CD4-positive, alpha-beta T cell (primary cell): ENCODE data around the gene BDKRB2. TPM values are rescaled to one million over a fixed set of nuclear protein-coding genes. Genes with fewer than 3 reads are reported as not detected.

Source experiments
- ATAC-seq: fragments of 200-7000 bp; cut with Tn5 transposase; one replicate; pipeline ENCODE4 v1.10.0; 2022; ENCODE audit warnings: mild to moderate bottlenecking; ENCODE audit not compliant: poor library complexity
- CTCF ChIA-PET: fragments of 350-600 bp; sonication (Branson Sonifier 250); formaldehyde crosslinking; loops from one replicate; lab custom pipeline; 2021; ENCODE audit warnings: antibody characterized with exemption, inconsistent platforms; lab: Charles Lee
- POLR2A ChIA-PET: fragments of 350-600 bp; sonication (Branson Sonifier 250); formaldehyde crosslinking; loops from one replicate; lab custom pipeline; 2021; ENCODE audit warnings: antibody characterized with exemption, inconsistent platforms; lab: Charles Lee
- DNase-seq, 14 experiments: peaks; one replicate each; pipeline ENCODE4 v3.0.0-alpha.2; 2013 to 2020; ENCODE audit warnings: mixed read lengths in 2 of 14
- H3K27ac ChIP-seq, 2 donors: one replicate each; pipeline versions ENCODE4 v1.5.1 to v1.7.0; 2013; ENCODE audit warnings: low read length in 2 of 2, low read depth in 1 of 2, mild to moderate bottlenecking in 1 of 2
- H3K27me3 ChIP-seq, 2 experiments: 1 replicate in 1 of 2; 2 replicates in 1 of 2; pipeline versions ENCODE4 v1.6.1 to v1.7.0; 2013; ENCODE audit warnings: low read length in 2 of 2, control low read depth in 1 of 2, mild to moderate bottlenecking in 1 of 2, moderate library complexity in 1 of 2; ENCODE audit not compliant: insufficient read depth in 2 of 2, control insufficient read depth in 1 of 2
- H3K36me3 ChIP-seq: one replicate; pipeline ENCODE4 v1.6.1; 2013; ENCODE audit warnings: low read length, control low read depth; ENCODE audit not compliant: insufficient read depth
- H3K4me1 ChIP-seq: one replicate; pipeline ENCODE4 v1.6.1; 2013; ENCODE audit warnings: low read length, control low read depth; ENCODE audit not compliant: insufficient read depth
- H3K4me3 ChIP-seq: one replicate; pipeline ENCODE4 v1.5.1; 2013; ENCODE audit warnings: mild to moderate bottlenecking, low read length, moderate library complexity
- H3K9me3 ChIP-seq, 2 experiments: 1 replicate in 1 of 2; 2 replicates in 1 of 2; pipeline versions ENCODE4 v1.6.1 to v1.7.0; 2013; ENCODE audit warnings: low read length in 2 of 2, mild to moderate bottlenecking in 2 of 2, control low read depth in 1 of 2, moderate library complexity in 1 of 2; ENCODE audit not compliant: control insufficient read depth in 1 of 2, insufficient read depth in 1 of 2
- H3K27ac Mint-ChIP-seq: one replicate; pipeline ENCODE4 v1.8.0; 2020; ENCODE audit warnings: mixed read lengths
- H3K27me3 Mint-ChIP-seq: one replicate; pipeline ENCODE4 v1.8.0; 2021; ENCODE audit warnings: mixed read lengths
- H3K36me3 Mint-ChIP-seq: one replicate; pipeline ENCODE4 v1.8.0; 2021; ENCODE audit warnings: low read depth, mixed read lengths
- H3K4me1 Mint-ChIP-seq: one replicate; pipeline ENCODE4 v1.8.0; 2021; ENCODE audit warnings: low read depth, mixed read lengths
- H3K4me3 Mint-ChIP-seq: one replicate; pipeline ENCODE4 v1.8.0; 2020; ENCODE audit warnings: mild to moderate bottlenecking, mixed read lengths
- H3K9me3 Mint-ChIP-seq: one replicate; pipeline ENCODE4 v1.8.0; 2020; ENCODE audit warnings: mixed read lengths
- CTCF ChIP-seq: fragments of 200-600 bp; IDR thresholded peaks from one replicate; pipeline ENCODE4 v1.8.0; 2022; ENCODE audit warnings: antibody characterized with exemption, mild to moderate bottlenecking
- intact Hi-C, 2 experiments: fragments of 100-400 bp; cut with DNase I in 1 of 2; cut with micrococcal nuclease in 1 of 2; formaldehyde crosslinking; loops; one replicate each; pipeline versions ENCODE4 v1.15.1 to v1.9.0; 2023 to 2025; cut with DNase I, micrococcal nuclease
- total RNA-seq, 174 experiments: library from RNA in 2 of 174; stranded (reverse) in 2 of 174; gene quantifications; one replicate each; pipeline ENCODE4 v1.2.3 and lab custom pipeline; 2021 to 2026

Gene BDKRB2
- total RNA-seq, 2 experiments from 2014 or later = not detected

- Mint-ChIP-seq H3K4me1 (peaks cover 4% of the 10 kb centered on the region), H3K9me3 (no peaks in the 10 kb centered on the region), H3K27me3 (peaks cover 4% of the 10 kb centered on the region), H3K27ac (no peak overlapping the region), H3K36me3 (no peaks in the 10 kb centered on the region), H3K4me3 (no peak overlapping the region)
- CTCF ChIA-PET = no interaction called here
- no peak for DNase-seq
- no peak for ATAC-seq
- intact Hi-C loops = no loop called here
- no peak overlapping the region for H3K27ac ChIP-seq
- TF ChIP-seq CTCF = no peak
- POLR2A ChIA-PET = no interaction called here
- peaks cover 0 to 4% of the 10 kb centered on the region in 2 experiments for H3K27me3 ChIP-seq
- no peaks in the 10 kb centered on the region for H3K36me3 ChIP-seq
- H3K4me1 ChIP-seq = no peaks in the 10 kb centered on the region
- no peak overlapping the region for H3K4me3 ChIP-seq
- peaks cover 0 to under 1% of the 10 kb centered on the region in 2 experiments for H3K9me3 ChIP-seq
These were observed 29.0 kb downstream of the BDKRB2 start for GRCh38 chr14:96233661-96234060.

- POLR2A ChIA-PET = no interaction called here
- H3K4me3 ChIP-seq = no peak overlapping the region
- no peak overlapping the region for H3K27ac ChIP-seq
- H3K36me3 Mint-ChIP-seq = no peaks in the 10 kb centered on the region
- no peaks in the 10 kb centered on the region for H3K9me3 Mint-ChIP-seq
- peaks cover 4% of the 10 kb centered on the region for H3K4me1 Mint-ChIP-seq
- intact Hi-C loops = no loop called here
- no peak overlapping the region for H3K4me3 Mint-ChIP-seq
- H3K27me3 Mint-ChIP-seq = peaks cover 4% of the 10 kb centered on the region
- ATAC-seq = no peak
- CTCF ChIA-PET = interaction anchor here (1.1 kb wide), 1 partner anchor 8 kb away, joined by 6 read pairs; no protein-coding TSS in a partner anchor
- H3K27ac Mint-ChIP-seq = no peak overlapping the region
- TF ChIP-seq CTCF = no peak
- H3K27me3 ChIP-seq = peaks cover 3 to 6% of the 10 kb centered on the region in 2 experiments
- no peaks in the 10 kb centered on the region for H3K9me3 ChIP-seq
- H3K4me1 ChIP-seq = no peaks in the 10 kb centered on the region
- no peak for DNase-seq
- H3K36me3 ChIP-seq = no peaks in the 10 kb centered on the region
These were observed 30.8 kb downstream of the BDKRB2 start for GRCh38 chr14:96235426-96235825.

- Mint-ChIP-seq H3K27ac (no peak overlapping the region), H3K4me3 (no peak overlapping the region), H3K9me3 (no peaks in the 10 kb centered on the region), H3K4me1 (peaks cover 4% of the 10 kb centered on the region), H3K27me3 (peaks cover 4% of the 10 kb centered on the region), H3K36me3 (no peaks in the 10 kb centered on the region)
- POLR2A ChIA-PET = no interaction called here
- Histone ChIP-seq H3K27me3 (peaks cover 3 to 6% of the 10 kb centered on the region in 2 experiments), H3K27ac (no peak overlapping the region), H3K4me1 (no peaks in the 10 kb centered on the region), H3K4me3 (no peak overlapping the region), H3K36me3 (no peaks in the 10 kb centered on the region), H3K9me3 (no peaks in the 10 kb centered on the region)
- TF ChIP-seq CTCF = no peak
- DNase-seq (no peak), ATAC-seq (no peak)
- intact Hi-C loops = no loop called here
- CTCF ChIA-PET = no interaction called here
These were observed 33.0 kb downstream of the BDKRB2 start for GRCh38 chr14:96237641-96238040.
